Fibroblast of lung (primary cell): ENCODE data around the gene DDAH2. TPM values are rescaled to one million over a fixed set of nuclear protein-coding genes. Genes with fewer than 3 reads are reported as not detected.

ENCODE experiments used
- DNase-seq, 2 donors: peaks; one replicate each; pipeline versions ENCODE4 v3.0.0 to v3.0.0-alpha.2; 2010; ENCODE audit warnings: low read depth in 2 of 2
- H2AFZ ChIP-seq: 2 replicates; pipeline ENCODE4 v1.5.1; 2012; ENCODE audit warnings: low read length, control low read depth, inconsistent platforms
- H3K27ac ChIP-seq: 2 replicates; pipeline ENCODE4 v1.5.1; 2011; ENCODE audit warnings: low read length, control low read depth; ENCODE audit not compliant: insufficient read depth
- H3K27me3 ChIP-seq: 2 replicates; pipeline ENCODE4 v1.5.1; 2011; ENCODE audit warnings: mild to moderate bottlenecking, low read length; ENCODE audit not compliant: control insufficient read depth, insufficient read depth
- H3K36me3 ChIP-seq: 2 replicates; pipeline ENCODE4 v1.5.1; 2011; ENCODE audit warnings: low read length; ENCODE audit not compliant: control insufficient read depth, insufficient read depth
- H3K4me1 ChIP-seq: 2 replicates; pipeline ENCODE4 v1.5.1; 2011; ENCODE audit warnings: low read length; ENCODE audit not compliant: control insufficient read depth, insufficient read depth; ENCODE audit errors: extremely low read depth
- H3K4me2 ChIP-seq: 2 replicates; pipeline ENCODE4 v1.5.1; 2011; ENCODE audit warnings: low read length, control low read depth; ENCODE audit not compliant: insufficient read depth; ENCODE audit errors: extremely low read depth
- H3K4me3 ChIP-seq, 4 experiments: fragments of 200-600 bp in 1 of 4; sonication (generic) in 1 of 4; replicated peaks in 1 of 4; 2 replicates each; pipeline ENCODE4 v1.5.1; 2011 to 2016; ENCODE audit warnings: low read length in 4 of 4, low read depth in 3 of 4, mild to moderate bottlenecking in 3 of 4, control low read depth in 2 of 4, inconsistent platforms in 1 of 4, mixed read lengths in 1 of 4; ENCODE audit not compliant: insufficient read depth in 1 of 4; ENCODE audit errors: control extremely low read depth in 1 of 4
- H3K79me2 ChIP-seq: 2 replicates; pipeline ENCODE4 v1.5.1; 2012; ENCODE audit warnings: mild to moderate bottlenecking, low read length, inconsistent platforms; ENCODE audit not compliant: control insufficient read depth, insufficient read depth
- H3K9ac ChIP-seq: 2 replicates; pipeline ENCODE4 v1.5.1; 2011; ENCODE audit warnings: mild to moderate bottlenecking, low read length, control low read depth; ENCODE audit not compliant: insufficient read depth
- H3K9me3 ChIP-seq: 2 replicates; pipeline ENCODE4 v1.5.1; 2012; ENCODE audit warnings: low read depth, low read length; ENCODE audit not compliant: control insufficient read depth, insufficient read depth
- H4K20me1 ChIP-seq: 2 replicates; pipeline ENCODE4 v1.5.1; 2011; ENCODE audit warnings: low read length; ENCODE audit not compliant: control insufficient read depth, insufficient read depth; ENCODE audit errors: extremely low read depth
- CTCF ChIP-seq, 2 donors: IDR thresholded peaks in 1 of 2; conservative IDR thresholded peaks in 1 of 2; 1 replicate in 1 of 2; 2 replicates in 1 of 2; pipeline ENCODE4 v1.5.1; 2011 to 2012; ENCODE audit warnings: low read length in 2 of 2, control low read depth in 1 of 2, inconsistent platforms in 1 of 2, low read depth in 1 of 2, mild to moderate bottlenecking in 1 of 2
- EZH2 ChIP-seq: IDR thresholded peaks from 2 replicates; pipeline ENCODE4 v1.5.1; 2012; ENCODE audit warnings: low read length, control low read depth, mild to moderate bottlenecking; ENCODE audit errors: missing control alignments
- polyA plus RNA-seq, 2 donors: library from polyadenylated mRNA; depleted of rRNA in 1 of 2; stranded (reverse) in 1 of 2; unstranded in 1 of 2; fragments of >200 nt; gene quantifications; 2 replicates each; pipeline ENCODE4 v1.2.1, GENCODE V29; 2011 to 2012; ENCODE audit warnings: missing spikeins in 1 of 2
- total RNA-seq: library from RNA; depleted of rRNA; stranded (reverse); fragments of >200 nt; gene quantifications from 2 replicates; pipeline ENCODE4 v1.2.1, GENCODE V29; 2014

The DDAH2 gene
- total and polyA plus RNA-seq, 2 donors (not counting 1 experiment from before 2014, with no cell fraction given): 42.5 to 119 TPM

GRCh38 chr6:31689249-31690110 lies 39.6 kb downstream of the DDAH2 start:
- Histone ChIP-seq H3K79me2 (no peaks in the 10 kb centered on the region), H3K9ac (no peak overlapping the region), H3K4me2 (no peak overlapping the region), H3K36me3 (peaks cover 32% of the 10 kb centered on the region), H3K27me3 (no peaks in the 10 kb centered on the region), H3K4me3 (no peak overlapping the region), H4K20me1 (no peaks in the 10 kb centered on the region), H3K27ac (no peak overlapping the region), H2AFZ (no peak overlapping the region), H3K9me3 (no peaks in the 10 kb centered on the region), H3K4me1 (no peaks in the 10 kb centered on the region)
- no peak for TF ChIP-seq EZH2
- peak; percentile 23 to 46 for TF ChIP-seq CTCF (conservative IDR thresholded peaks at IDR 0.05 in 1 of 2, IDR thresholded peaks at IDR 0.05 in 1 of 2; ENCODE audit: low read depth in 1 of 2, low read length in 2 of 2)
- no peak for DNase-seq

GRCh38 chr6:31687860-31688693 lies 41.0 kb downstream of the DDAH2 start:
- peaks cover 2% of the 10 kb centered on the region for H3K4me1 ChIP-seq
- DNase-seq: no peak
- no peak overlapping the region for H3K4me2 ChIP-seq
- no peak for TF ChIP-seq EZH2
- no peak for TF ChIP-seq CTCF (conservative IDR thresholded peaks at IDR 0.05 in 1 of 2, IDR thresholded peaks at IDR 0.05 in 1 of 2; ENCODE audit: low read depth in 1 of 2, low read length in 2 of 2)
- peaks cover 30% of the 10 kb centered on the region for H3K36me3 ChIP-seq
- no peaks in the 10 kb centered on the region for H3K27me3 ChIP-seq
- H3K27ac ChIP-seq: no peak overlapping the region
- no peaks in the 10 kb centered on the region for H4K20me1 ChIP-seq
- no peak overlapping the region for H3K9ac ChIP-seq
- H3K79me2 ChIP-seq: no peaks in the 10 kb centered on the region
- no peak overlapping the region for H2AFZ ChIP-seq
- no peaks in the 10 kb centered on the region for H3K9me3 ChIP-seq
- H3K4me3 ChIP-seq: no peak overlapping the region

DNA sequence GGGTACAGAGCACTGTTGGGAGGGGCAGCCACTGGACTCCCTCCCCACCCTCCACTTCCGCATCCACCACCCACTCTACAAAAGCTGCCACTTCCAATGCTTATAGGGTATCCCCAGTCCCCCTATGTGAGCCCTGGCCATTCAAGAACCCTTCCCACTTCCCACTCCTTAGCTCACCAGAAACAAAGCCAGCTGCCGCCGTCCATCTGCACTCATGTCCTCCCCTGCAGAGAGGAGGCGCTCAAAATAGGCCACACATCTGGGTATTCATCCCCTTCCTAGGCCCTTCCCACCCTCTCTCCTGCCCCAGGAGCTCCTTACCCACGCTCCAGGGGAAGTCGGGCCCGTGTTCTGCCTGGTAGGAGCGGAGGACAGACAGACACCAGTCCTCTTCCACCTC lies 41.8 kb downstream of the DDAH2 start:
- H3K4me2 ChIP-seq: no peak overlapping the region
- H3K27ac ChIP-seq: no peak overlapping the region
- no peaks in the 10 kb centered on the region for H3K9me3 ChIP-seq
- H3K36me3 ChIP-seq: peaks cover 26% of the 10 kb centered on the region
- H3K79me2 ChIP-seq: no peaks in the 10 kb centered on the region
- H4K20me1 ChIP-seq: no peaks in the 10 kb centered on the region
- TF ChIP-seq CTCF (conservative IDR thresholded peaks at IDR 0.05 in 1 of 2, IDR thresholded peaks at IDR 0.05 in 1 of 2; ENCODE audit: low read depth in 1 of 2, low read length in 2 of 2) (no peak), EZH2 (no peak)
- H3K4me1 ChIP-seq: peaks cover 3% of the 10 kb centered on the region
- H3K27me3 ChIP-seq: no peaks in the 10 kb centered on the region
- no peak overlapping the region for H2AFZ ChIP-seq
- DNase-seq: no peak
- no peak overlapping the region for H3K4me3 ChIP-seq
- no peak overlapping the region for H3K9ac ChIP-seq
